GM12801 (cell line): ENCODE data around the gene TGFB2.

Experiments
- CTCF ChIP-seq: IDR thresholded peaks from one replicate; pipeline ENCODE4 v1.5.1; 2011; ENCODE audit warnings: control low read depth; ENCODE audit not compliant: insufficient read length; ENCODE audit errors: extremely low read depth

TGFB2 gene

GRCh38 chr1:218322762-218323161, 22.4 kb upstream of the TGFB2 start:
- TF ChIP-seq CTCF = no peak

GRCh38 chr1:218323568-218324225, 21.4 kb upstream of the TGFB2 start:
- TF ChIP-seq CTCF = no peak

GRCh38 chr1:218324226-218324580, 20.9 kb upstream of the TGFB2 start:
- no peak for TF ChIP-seq CTCF

- TF ChIP-seq CTCF = no peak
Observed at GRCh38 chr1:218328769-218329168, 16.4 kb upstream of the TGFB2 start.

GRCh38 chr1:218330043-218330623, 15.0 kb upstream of the TGFB2 start:
- no peak for TF ChIP-seq CTCF

GRCh38 chr1:218332416-218332815, 12.7 kb upstream of the TGFB2 start:
- TF ChIP-seq CTCF = no peak

- no peak for TF ChIP-seq CTCF
Observed at GRCh38 chr1:218336328-218336727, 8.8 kb upstream of the TGFB2 start.
